Hepatocyte (in vitro differentiated cells): Measurements from ENCODE around the gene UPK3A.

Source experiments
- EZH2 ChIP-seq: fragments of 200-600 bp; sonication (generic); IDR thresholded peaks from 2 replicates; pipeline ENCODE4 v1.6.1; 2016; ENCODE audit warnings: antibody characterized with exemption, mild to moderate bottlenecking, borderline replicate concordance
- EZH2phosphoT487 ChIP-seq: fragments of 200-600 bp; sonication (generic); IDR thresholded peaks from one replicate; pipeline ENCODE4 v1.6.1; 2018; ENCODE audit warnings: antibody characterized with exemption, mild to moderate bottlenecking, low read depth, moderate library complexity; ENCODE audit not compliant: unreplicated experiment, severe bottlenecking
- TF ChIP-seq, protein P1 (sequence below): fragments of 200-600 bp; sonication (generic); IDR thresholded peaks from 2 replicates; pipeline ENCODE4 v1.5.1; 2016; ENCODE audit warnings: antibody characterized with exemption, mild to moderate bottlenecking; ENCODE audit not compliant: poor library complexity

DNA sequence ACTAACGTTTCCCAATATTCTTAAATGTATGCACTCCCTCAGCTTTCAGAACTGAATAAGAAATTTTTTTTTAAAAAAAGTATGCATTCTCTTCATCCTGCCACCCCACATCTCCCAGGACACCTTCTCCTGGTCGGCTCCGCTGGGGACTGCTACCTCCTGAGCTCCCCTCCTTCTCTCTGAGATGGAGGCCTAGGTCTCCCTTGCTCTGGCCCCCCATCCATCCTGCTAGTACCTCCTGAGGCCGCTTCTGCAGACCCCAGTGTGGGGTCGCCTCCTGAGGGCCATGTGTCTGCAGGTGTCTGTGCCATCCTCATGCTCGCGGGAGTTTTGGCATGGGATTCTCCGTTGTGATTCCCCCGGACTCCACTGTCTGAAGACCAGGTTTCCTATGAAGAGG lies 52.8 kb downstream of the UPK3A start:
- TF ChIP-seq, protein P1, sequence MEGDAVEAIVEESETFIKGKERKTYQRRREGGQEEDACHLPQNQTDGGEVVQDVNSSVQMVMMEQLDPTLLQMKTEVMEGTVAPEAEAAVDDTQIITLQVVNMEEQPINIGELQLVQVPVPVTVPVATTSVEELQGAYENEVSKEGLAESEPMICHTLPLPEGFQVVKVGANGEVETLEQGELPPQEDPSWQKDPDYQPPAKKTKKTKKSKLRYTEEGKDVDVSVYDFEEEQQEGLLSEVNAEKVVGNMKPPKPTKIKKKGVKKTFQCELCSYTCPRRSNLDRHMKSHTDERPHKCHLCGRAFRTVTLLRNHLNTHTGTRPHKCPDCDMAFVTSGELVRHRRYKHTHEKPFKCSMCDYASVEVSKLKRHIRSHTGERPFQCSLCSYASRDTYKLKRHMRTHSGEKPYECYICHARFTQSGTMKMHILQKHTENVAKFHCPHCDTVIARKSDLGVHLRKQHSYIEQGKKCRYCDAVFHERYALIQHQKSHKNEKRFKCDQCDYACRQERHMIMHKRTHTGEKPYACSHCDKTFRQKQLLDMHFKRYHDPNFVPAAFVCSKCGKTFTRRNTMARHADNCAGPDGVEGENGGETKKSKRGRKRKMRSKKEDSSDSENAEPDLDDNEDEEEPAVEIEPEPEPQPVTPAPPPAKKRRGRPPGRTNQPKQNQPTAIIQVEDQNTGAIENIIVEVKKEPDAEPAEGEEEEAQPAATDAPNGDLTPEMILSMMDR: no peak
- TF ChIP-seq EZH2 (no peak), EZH2phosphoT487 (no peak)
